Measurements from ENCODE around the gene PSD.

DNA sequence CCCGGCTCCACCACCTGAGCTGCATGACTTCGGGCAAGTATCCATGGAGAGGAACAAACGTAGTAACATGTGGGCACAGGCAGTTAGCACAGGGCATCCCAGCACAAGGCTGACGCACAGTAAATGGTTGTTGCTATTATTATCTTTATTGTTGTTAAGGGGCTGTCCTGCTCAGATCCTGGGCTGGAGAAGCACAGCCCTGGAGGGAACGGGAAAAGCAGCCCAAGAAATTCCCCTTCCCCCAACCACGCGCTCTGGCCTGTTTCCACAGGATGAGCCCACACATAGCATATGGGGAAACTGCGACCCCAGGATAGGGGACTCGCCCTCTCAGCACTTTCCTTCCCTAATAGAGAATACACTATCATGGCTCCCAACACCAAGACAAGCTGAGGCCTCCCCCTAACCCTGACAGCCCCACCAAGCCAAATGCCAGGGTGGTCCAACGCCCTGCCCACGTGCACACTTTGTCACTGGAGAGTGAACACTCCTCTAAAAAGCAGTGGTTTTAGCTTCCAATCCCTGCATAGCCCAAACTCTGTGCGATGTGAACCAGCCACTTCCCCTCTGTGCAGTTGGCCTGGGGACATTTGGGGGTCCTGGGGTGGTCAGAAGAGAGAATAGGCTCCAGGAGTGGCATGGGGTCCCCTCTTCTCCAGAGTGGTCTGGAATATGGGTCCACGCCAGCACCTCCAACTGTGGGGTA, 11.0 kb downstream of the PSD start:
- TF ChIP-seq POLR2A (IDR thresholded peaks at IDR 0.05) (no peak), CTCF (IDR thresholded peaks at IDR 0.05) (no peak), EP300 (IDR thresholded peaks at IDR 0.05) (no peak)
